Measurements from ENCODE around the gene B9D1. TPM values are rescaled to one million over a fixed set of nuclear protein-coding genes. Genes with fewer than 3 reads are reported as not detected.

The B9D1 gene
- total and polyA plus RNA-seq, 2 of the 13 experiments (the other 11 are each of a cell fraction or from before 2014, with no cell fraction given): 27.7 to 31.1 TPM

- TF ChIP-seq ZNF768 (CRISPR knock-in tag; IDR thresholded peaks at IDR 0.05) (no peak), ZNF747 (CRISPR knock-in tag; IDR thresholded peaks at IDR 0.05; ENCODE audit: borderline replicate concordance) (peak; percentile 75; the same call in 1 of the 2 replicates), IRF2 (CRISPR knock-in tag; IDR thresholded peaks at IDR 0.05) (peak; percentile 59; the same call in 1 of the 2 replicates), ARNTL (CRISPR knock-in tag; IDR thresholded peaks at IDR 0.05) (peak; percentile 72; the same call in 1 of the 2 replicates), MIXL1 (CRISPR knock-in tag; IDR thresholded peaks at IDR 0.05) (peak; percentile 52; the same call in 1 of the 2 replicates), SRY (CRISPR knock-in tag; IDR thresholded peaks at IDR 0.05) (peak; percentile 31; the same call in 1 of the 2 replicates), ZNF720 (CRISPR knock-in tag; IDR thresholded peaks at IDR 0.05) (0 out of 2 replicates have a peak, but pooled peaks have one; percentile 17), CBX2 (IDR thresholded peaks at IDR 0.05; ENCODE audit: low read depth, low read length) (no peak), CBX2 (CRISPR knock-in tag; IDR thresholded peaks at IDR 0.05; ENCODE audit: low read depth) (no peak), ZNF44 (CRISPR knock-in tag; IDR thresholded peaks at IDR 0.05) (no peak), ZNF10 (CRISPR knock-in tag; IDR thresholded peaks at IDR 0.05; ENCODE audit: borderline replicate concordance, low read depth) (no peak), BCLAF1 (IDR thresholded peaks at IDR 0.05) (no peak), ZSCAN22 (CRISPR knock-in tag; IDR thresholded peaks at IDR 0.05) (no peak), ZNF639 (CRISPR knock-in tag; conservative IDR thresholded peaks at IDR 0.05) (no peak), ZNF841 (CRISPR knock-in tag; IDR thresholded peaks at IDR 0.05; ENCODE audit: borderline replicate concordance) (no peak), RARG (CRISPR knock-in tag; IDR thresholded peaks at IDR 0.05; ENCODE audit: low read depth) (no peak), HOXA9 (CRISPR knock-in tag; IDR thresholded peaks at IDR 0.05; ENCODE audit: borderline replicate concordance) (no peak), MEIS2 (CRISPR knock-in tag; IDR thresholded peaks at IDR 0.05) (no peak; the same call in 1 of the 2 replicates), ZNF678 (CRISPR knock-in tag; IDR thresholded peaks at IDR 0.05) (no peak), HDAC1 (CRISPR knock-in tag; IDR thresholded peaks at IDR 0.05) (peak; percentile 97), NCOA1 (CRISPR knock-in tag; IDR thresholded peaks at IDR 0.05) (0 out of 2 replicates have a peak, but pooled peaks have one; percentile 36), PHF5A (CRISPR knock-in tag; IDR thresholded peaks at IDR 0.05; ENCODE audit: low read depth, unreplicated experiment) (no peak), ZNF296 (CRISPR knock-in tag; conservative IDR thresholded peaks at IDR 0.05) (peak; percentile 48; the same call in 1 of the 2 replicates), NR2C2 (CRISPR knock-in tag; IDR thresholded peaks at IDR 0.05; ENCODE audit: borderline replicate concordance) (peak; percentile 42; the same call in 1 of the 2 replicates), MAX (IDR thresholded peaks at IDR 0.05) (peak; percentile 93)
- TF ChIP-seq, protein P1, sequence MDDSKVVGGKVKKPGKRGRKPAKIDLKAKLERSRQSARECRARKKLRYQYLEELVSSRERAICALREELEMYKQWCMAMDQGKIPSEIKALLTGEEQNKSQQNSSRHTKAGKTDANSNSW (CRISPR knock-in tag; IDR thresholded peaks at IDR 0.05; ENCODE audit: borderline replicate concordance): no peak
Observed at GRCh38 chr17:19362277-19363113, at the start of gene B9D1 (continued).
